Activated naive CD4-positive, alpha-beta T cell (primary cell): Measurements from ENCODE around the gene GLIS2.

Experiments used
- DNase-seq, 4 experiments: peaks; one replicate each; lab custom pipeline; 2025; lab: John Stamatoyannopoulos, UW

GLIS2 gene

DNA sequence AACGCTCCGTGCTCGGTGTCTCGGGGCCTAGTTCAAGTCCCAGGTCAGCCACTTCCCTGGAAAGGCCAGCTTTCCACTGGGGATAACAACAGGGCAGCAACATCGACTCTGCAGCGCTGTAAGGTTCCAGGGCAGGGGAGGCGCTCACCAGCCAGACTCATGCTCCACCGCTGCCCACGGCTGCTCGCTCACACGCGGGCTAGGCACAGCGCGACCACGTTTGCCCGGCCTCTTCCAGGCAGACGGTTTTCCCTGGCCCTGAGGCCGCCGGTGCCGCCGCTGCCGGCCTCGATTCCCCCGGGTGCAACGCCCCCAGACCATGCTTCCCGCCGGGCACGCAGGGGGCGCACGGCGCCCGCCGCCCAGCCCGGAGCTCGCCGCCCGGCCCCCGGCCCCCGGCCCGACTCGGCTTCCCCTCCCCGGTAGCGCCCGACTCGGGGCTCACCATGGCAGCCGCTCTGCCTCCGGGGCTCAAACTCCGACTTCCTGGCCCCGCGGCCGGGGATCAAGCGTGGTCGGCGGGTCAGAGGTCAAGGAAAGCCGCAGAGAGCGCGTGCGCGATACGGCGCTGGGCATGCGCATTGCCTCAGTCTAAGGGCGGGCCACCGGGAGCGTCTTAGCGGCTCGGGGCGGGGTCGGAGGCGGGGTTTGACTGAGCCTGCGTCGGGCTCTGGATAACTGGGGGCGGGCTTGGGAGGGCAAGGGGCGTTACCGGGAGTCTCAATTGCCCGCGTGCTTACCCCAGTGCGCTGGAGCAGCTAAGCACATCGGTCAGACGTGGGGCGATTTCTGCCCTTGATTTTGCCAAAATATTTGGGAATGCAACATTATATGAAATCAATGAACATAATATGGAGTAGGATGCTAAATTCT is 35.2 kb downstream of the GLIS2 start, which contains the start of gene PAM16:
Gene PAM16 (minus strand): TSS at position 535 of the 873 bp plus-strand sequence. CDS start 87 bp downstream, at position 448.
- DNase-seq: peak; percentile 95 to 98 (median 97)

DNA sequence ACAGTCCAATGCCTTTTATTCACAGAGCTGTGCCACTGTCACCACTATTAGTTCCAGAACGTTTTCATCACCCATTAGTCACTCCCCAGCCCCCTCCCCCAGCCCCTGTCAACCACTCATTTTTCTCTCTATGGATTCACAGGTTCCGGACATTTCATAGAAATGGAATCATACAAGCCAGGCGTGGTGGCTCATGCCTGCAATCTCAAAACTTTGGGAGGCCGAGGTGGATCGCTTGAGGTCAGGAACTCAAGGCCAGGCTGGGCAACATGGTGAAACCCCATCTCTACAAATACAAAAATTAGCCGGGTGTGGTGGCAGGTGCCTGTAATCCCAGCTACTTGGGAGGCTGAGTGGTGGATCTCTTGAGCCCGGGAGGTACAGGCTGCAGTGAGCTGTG is 36.0 kb downstream of the GLIS2 start:
- no peak for DNase-seq

DNA sequence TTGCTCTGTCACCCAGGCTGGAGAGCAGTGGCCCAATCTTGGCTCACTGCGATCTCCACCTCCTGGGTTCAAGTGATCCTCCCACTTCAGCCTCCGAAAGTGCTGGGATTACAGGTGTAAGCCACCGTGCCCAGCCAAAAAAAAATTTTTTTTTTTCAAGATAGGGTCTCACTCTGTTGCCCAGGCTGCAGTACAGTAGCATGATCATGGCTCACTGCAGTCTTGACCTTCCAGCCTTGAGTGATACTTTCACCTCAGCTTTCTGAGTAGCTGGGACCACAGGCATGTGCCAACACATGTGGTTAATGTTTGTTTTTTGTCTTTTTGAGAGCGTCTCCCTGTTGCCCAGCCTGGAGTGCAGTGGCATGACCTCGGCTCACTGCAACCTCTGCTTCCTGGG is 37.0 kb downstream of the GLIS2 start:
- no peak for DNase-seq

- no peak for DNase-seq
Measured at GRCh38 chr16:4353675-4354074, 37.8 kb downstream of the GLIS2 start.

DNA sequence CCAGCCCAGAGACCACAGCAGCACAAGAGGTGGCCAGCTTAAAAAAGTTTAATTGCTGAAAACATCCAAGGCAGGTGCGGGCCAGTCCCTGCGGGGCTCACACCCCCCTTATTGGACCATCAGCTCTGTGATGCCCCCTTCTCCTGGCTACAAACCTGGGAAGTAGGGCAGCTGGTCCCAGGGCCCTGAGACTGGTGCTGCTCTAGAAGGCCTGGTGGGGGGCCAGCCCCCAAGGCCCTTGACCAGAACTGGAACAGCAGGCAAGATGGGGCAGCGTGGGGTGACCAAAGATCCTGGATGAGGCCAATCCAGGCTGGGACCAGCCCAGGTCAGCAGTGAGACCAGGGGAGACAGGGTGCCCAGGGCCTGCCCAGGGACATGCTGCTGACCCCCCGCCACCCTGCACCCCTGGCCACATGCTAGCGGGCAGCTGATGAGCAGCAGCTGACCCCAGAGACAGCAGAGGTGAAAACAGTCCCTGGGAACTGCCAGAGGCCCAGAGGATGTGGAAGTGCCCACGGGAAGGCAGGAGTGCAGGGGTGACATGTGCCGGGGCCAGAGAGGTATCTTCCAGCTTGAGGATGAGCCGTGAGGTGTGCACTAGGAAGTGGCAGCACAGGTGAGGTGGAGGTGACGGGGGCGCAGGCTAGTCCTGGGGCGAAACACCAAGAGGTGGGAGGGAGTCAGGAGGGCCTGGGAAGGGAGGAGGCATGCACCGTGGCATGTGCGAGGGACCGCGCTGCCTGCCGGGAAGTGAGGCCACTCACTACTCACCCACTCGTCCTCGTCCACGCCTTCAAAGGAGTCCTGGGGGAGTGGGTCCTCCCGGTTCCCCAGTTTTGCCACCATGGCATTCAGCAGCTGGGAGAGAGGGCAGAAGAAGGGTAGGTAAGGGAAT is 38.9 kb downstream of the GLIS2 start:
- no peak for DNase-seq

GRCh38 chr16:4356820-4357219 is 41.0 kb downstream of the GLIS2 start:
- DNase-seq: no peak

DNA sequence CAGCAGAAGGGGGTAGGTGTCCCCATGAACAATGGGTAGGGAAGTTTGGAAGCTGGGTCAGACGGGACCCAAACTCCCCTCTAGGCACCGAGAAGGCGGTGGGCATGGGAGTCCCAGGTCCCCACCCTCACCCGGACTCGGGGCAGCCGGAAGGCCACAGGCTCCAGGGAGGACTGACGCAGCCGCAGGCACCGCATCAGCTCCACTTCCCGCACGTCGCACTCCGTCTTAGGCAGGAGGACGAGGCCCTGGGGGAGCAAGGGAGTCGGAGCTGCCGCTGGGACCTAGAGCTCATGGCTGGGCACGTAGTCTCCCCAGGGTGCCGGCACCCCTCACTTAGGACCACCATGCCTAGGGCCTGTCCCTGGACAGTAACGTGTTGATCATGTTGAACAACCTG is 42.4 kb downstream of the GLIS2 start:
- no peak for DNase-seq

GRCh38 chr16:4358831-4359561 is 43.1 kb downstream of the GLIS2 start:
- DNase-seq: peak; percentile 47 to 65 (median 61)

DNA sequence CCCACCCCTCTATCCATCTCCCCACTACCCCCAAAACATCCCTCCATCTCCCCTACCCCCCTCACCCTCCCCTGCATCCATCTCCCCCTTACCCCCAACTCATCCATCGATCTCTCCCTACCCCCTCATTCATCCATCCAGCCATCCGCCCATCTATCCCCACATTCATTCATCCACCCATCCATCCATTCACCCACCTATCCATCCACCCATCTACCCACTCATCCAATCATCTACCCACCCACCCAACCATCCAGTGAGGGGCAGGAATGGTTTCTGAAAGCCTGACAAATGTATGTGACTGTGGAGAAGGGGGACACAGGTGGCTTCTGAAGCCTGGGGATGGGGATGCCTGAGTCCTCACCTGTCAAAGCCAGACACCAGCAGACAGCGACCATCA is 44.0 kb downstream of the GLIS2 start:
- DNase-seq: no peak

DNA sequence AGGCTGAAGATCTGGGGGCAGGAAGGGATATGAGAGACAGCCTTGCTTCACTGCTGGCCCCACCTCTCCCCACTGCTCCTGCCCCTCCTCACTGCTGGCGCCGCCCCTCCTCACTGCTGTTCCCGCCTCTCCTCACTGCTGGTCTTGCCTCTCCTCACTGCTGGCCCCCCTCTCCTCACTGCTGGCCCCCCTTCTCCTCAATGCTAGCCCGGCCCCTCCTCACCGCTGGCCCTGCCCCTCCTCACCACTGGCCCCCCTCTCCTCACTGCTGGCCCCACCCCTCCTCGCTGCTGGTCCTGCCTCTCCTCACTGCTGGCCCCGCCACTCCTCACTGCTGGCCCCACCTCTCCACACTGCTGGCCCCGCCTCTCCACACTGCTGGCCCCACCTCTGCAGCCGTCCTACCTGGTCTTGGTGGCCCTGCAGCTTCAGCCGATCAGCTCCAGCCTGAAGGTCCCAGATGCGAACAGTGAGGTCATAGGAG is 44.7 kb downstream of the GLIS2 start:
- no peak for DNase-seq

- DNase-seq: no peak
Measured at GRCh38 chr16:4361033-4361943, 45.4 kb downstream of the GLIS2 start.

- DNase-seq: no peak
Measured at GRCh38 chr16:4361944-4362311, 46.1 kb downstream of the GLIS2 start.

DNA sequence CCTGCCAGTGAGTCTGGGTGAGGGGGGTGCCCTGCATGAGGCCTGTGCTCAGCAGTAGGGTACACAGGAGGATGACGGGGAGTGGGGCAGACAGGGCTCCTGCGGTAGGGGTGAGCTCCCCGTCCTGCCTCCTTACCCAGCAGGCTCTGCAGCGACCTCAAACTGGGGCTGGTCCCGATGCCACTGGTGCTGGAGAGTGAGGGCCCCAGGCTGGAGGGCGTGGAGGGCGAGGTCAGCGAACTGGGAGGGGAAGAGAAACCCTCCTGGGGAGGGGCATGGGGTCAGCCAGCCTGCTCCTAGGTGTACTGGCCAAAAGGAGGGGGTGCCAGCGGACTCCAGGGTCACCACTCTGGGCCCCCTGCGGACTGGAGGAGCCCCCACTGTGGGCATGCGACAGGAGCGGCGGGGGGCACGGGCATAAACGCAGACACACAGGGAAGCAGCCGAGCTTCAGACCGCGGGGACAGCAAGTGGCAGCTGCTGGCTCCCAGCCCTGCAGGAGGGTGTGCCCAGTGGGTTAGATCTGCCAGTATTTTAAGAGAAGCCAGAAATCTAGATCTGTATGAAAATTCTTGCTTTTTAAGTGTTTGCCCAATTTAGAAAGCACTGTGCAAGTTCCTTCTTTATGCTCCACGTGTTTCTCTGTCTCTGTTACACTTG is 46.7 kb downstream of the GLIS2 start:
- no peak for DNase-seq

GRCh38 chr16:4364196-4365013 is 48.5 kb downstream of the GLIS2 start:
- no peak for DNase-seq

DNA sequence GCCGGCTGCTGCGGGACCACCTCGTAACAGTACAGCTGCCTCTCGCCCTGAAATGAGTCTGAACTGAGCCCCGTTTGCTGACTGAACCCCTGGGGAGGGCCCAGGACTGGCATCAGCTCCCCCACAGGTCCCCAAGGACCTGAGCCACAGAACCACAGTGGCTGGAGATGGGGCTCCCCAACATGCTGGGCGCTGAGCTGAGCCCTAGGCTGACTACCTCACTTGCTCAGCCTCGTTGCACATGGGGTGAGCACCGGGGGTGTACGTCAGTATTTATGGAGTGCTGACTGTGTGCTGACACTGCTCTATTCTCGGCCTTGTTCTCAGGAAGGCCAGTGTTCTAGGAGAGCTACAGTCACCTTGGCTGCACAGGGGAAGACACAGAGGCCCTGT is 49.1 kb downstream of the GLIS2 start:
- no peak for DNase-seq

- DNase-seq: no peak
Measured at GRCh38 chr16:4365615-4366014, 49.7 kb downstream of the GLIS2 start.

DNA sequence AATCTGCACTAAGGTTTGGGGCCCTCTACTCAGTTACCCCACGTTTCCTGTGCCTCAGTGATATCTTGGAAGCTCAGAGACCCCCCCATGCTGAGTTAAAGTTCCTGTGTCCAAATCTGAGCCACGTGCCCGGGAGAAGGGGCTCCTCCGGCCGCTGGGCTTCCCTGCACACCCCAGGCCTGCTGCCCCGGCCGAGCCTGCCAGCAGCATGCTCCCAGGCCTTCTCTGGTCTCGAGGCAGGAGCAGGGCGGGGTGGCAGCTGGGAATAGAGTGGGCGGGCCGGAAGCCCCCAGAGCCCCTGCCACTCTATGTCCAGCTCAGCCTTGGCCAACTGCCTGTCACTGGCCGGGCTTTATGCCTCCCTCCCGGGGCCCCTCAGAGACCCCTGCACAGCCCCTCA is 50.1 kb downstream of the GLIS2 start:
- DNase-seq: no peak

- no peak for DNase-seq
Measured at GRCh38 chr16:4367393-4367856, 51.6 kb downstream of the GLIS2 start.

- no peak for DNase-seq
Measured at GRCh38 chr16:4369007-4369733, 53.3 kb downstream of the GLIS2 start.
